GM18526 (cell line): ENCODE data around the gene LRP11.

Experiments
- POLR2A ChIP-seq: IDR thresholded peaks from 3 replicates; pipeline ENCODE4 v1.6.1; 2011; ENCODE audit not compliant: insufficient read length; ENCODE audit errors: extremely low read depth

The LRP11 gene

GRCh38 chr6:149884617-149885016 is 20.5 kb upstream of the LRP11 start:
- no peak for TF ChIP-seq POLR2A

- no peak for TF ChIP-seq POLR2A
Measured at GRCh38 chr6:149884215-149884614, 20.1 kb upstream of the LRP11 start.

- TF ChIP-seq POLR2A = no peak
Measured at GRCh38 chr6:149881860-149882259, 17.7 kb upstream of the LRP11 start.

- TF ChIP-seq POLR2A = no peak
Measured at GRCh38 chr6:149881066-149881766, 17.1 kb upstream of the LRP11 start.

GRCh38 chr6:149877659-149878058 is 13.5 kb upstream of the LRP11 start:
- no peak for TF ChIP-seq POLR2A

GRCh38 chr6:149876241-149876933 is 12.2 kb upstream of the LRP11 start:
- no peak for TF ChIP-seq POLR2A

GRCh38 chr6:149872233-149872632 is 8.1 kb upstream of the LRP11 start:
- TF ChIP-seq POLR2A = no peak

GRCh38 chr6:149871182-149871581 is 7.0 kb upstream of the LRP11 start:
- TF ChIP-seq POLR2A = no peak

GRCh38 chr6:149869275-149869892 is 5.2 kb upstream of the LRP11 start:
- TF ChIP-seq POLR2A = no peak

GRCh38 chr6:149867876-149868640 is 3.9 kb upstream of the LRP11 start:
- TF ChIP-seq POLR2A = no peak

- TF ChIP-seq POLR2A = no peak
Measured at GRCh38 chr6:149864578-149865535, 698 bp upstream of the LRP11 start.

GRCh38 chr6:149862922-149863697 is 1.0 kb downstream of the LRP11 start:
- TF ChIP-seq POLR2A = no peak

GRCh38 chr6:149861603-149862423 is 2.3 kb downstream of the LRP11 start:
- TF ChIP-seq POLR2A = no peak
